ENCODE data around the gene ITPK1. TPM values are rescaled to one million over a fixed set of nuclear protein-coding genes. Genes with fewer than 3 reads are reported as not detected.

The ITPK1 gene
- total RNA-seq, 2 donors from 2014 or later = 53.8 to 85.0 TPM

DNA sequence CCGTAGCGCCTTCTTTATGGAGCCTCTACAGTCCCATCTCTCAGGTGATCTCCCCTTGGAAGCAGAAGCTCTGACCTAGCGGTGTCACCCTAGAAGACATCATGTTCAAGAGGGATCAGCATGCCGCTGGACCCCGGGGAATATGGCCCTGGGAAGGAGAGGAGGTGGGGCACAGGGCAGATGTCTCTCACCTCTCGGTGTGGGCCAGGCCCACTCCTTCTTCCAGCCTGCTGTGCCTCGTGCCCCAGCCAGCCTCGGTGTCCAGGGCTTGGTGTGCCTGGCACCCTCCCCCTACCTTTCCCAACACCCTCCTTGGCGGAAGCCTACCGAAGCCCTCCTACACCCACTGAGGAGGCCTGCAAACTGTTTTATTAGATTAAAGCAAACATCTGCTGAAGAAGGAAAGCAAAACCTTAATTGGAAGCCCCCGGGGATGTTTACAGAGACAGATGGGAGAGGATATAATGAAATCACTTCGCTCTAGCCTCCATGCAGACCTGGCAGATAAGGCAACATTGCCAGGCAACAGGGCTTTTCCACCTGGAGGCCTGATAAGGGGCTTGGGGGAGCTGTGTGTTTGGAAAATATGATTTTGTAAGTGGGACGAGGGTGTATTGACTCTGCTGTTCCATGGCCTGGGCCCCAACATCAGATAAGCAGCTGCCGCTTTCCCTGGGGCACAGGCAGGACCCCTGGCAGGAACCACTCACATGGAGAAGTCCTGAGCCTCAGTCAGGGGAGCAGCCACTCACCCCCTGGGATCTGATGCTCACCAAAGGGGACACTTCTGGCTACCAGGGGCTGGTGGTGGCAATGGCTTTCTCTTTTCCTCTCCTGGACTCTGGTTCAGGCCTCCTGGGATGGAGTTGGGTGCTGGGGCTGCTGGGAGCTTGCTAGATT, 198.4 kb downstream of the ITPK1 start:
- Histone ChIP-seq H3K36me3 (no peaks in the 10 kb centered on the region), H3K9me3 (no peaks in the 10 kb centered on the region), H3K4me1 (ENCODE audit: control insufficient read depth in 1 of 2, low read depth in 2 of 2) (no peaks in the 10 kb centered on the region), H3K27ac (no peak overlapping the region), H3K4me3 (no peak overlapping the region), H3K27me3 (replicated peaks; ENCODE audit: insufficient read depth) (no peaks in the 10 kb centered on the region)
- TF ChIP-seq, protein P1, sequence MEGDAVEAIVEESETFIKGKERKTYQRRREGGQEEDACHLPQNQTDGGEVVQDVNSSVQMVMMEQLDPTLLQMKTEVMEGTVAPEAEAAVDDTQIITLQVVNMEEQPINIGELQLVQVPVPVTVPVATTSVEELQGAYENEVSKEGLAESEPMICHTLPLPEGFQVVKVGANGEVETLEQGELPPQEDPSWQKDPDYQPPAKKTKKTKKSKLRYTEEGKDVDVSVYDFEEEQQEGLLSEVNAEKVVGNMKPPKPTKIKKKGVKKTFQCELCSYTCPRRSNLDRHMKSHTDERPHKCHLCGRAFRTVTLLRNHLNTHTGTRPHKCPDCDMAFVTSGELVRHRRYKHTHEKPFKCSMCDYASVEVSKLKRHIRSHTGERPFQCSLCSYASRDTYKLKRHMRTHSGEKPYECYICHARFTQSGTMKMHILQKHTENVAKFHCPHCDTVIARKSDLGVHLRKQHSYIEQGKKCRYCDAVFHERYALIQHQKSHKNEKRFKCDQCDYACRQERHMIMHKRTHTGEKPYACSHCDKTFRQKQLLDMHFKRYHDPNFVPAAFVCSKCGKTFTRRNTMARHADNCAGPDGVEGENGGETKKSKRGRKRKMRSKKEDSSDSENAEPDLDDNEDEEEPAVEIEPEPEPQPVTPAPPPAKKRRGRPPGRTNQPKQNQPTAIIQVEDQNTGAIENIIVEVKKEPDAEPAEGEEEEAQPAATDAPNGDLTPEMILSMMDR (IDR thresholded peaks at IDR 0.05) = no peak
- DNase-seq (ENCODE audit: low spot score) = no peak
- no peak for ATAC-seq (ENCODE audit: insufficient number of reproducible peaks, low FRiP score, low read depth)

DNA sequence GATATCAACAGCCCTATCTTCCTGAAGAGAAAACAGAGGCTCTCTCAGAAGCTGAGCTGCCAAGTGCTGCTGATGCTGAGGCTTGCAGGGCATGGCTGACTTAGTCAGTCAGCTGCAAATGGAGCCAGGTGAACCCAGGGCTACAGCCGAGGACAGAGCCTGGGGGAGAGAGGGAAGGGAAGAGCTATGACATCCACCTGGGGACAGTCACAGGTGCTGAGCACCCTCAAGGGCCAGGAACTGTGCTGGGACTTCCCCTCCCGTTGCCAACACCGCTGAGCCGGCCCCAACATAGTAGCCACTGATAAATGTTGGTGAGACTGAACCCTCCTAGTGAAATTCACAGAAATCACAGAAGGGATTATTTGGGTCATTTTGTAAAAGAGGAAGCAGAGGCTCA, 199.5 kb downstream of the ITPK1 start:
- H3K4me3 ChIP-seq = no peak overlapping the region
- no peak for DNase-seq (ENCODE audit: low spot score)
- no peaks in the 10 kb centered on the region for H3K9me3 ChIP-seq
- H3K27me3 ChIP-seq (replicated peaks; ENCODE audit: insufficient read depth) = no peaks in the 10 kb centered on the region
- no peaks in the 10 kb centered on the region for H3K4me1 ChIP-seq (ENCODE audit: control insufficient read depth in 1 of 2, low read depth in 2 of 2)
- TF ChIP-seq, protein P1 (IDR thresholded peaks at IDR 0.05) = no peak
- no peak for ATAC-seq (ENCODE audit: insufficient number of reproducible peaks, low FRiP score, low read depth)
- H3K27ac ChIP-seq = no peak overlapping the region
- no peaks in the 10 kb centered on the region for H3K36me3 ChIP-seq

DNA sequence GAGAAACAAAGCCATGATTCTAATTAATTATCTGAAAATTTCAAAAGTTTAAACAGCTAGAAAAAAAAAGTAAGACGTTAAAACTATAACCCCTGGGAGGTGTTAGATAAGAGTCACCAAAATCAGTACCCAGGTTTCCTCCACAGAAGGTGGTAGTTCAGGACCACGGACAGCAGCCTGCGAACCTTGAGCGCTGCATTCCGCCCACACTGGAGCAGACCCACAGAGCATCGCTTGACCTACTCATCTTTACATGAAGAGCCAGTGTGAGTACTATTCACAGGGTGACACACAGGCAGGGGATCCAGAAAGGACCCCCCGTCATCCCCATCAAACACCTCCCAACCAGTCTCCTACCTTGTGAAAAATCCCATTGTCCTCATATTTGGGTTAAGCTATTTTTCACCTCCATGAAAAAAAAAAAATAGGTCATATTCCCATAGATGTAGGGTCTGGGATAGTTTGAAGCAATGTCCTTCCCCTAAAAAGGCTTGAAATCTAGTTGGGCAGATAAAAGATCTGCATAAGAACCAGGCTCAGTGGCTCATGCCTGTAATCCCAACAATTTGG, 201.6 kb downstream of the ITPK1 start:
- Histone ChIP-seq H3K4me1 (ENCODE audit: control insufficient read depth in 1 of 2, low read depth in 2 of 2) (no peaks in the 10 kb centered on the region), H3K4me3 (no peak overlapping the region), H3K27me3 (replicated peaks; ENCODE audit: insufficient read depth) (no peaks in the 10 kb centered on the region), H3K9me3 (no peaks in the 10 kb centered on the region), H3K27ac (no peak overlapping the region), H3K36me3 (no peaks in the 10 kb centered on the region)
- ATAC-seq (ENCODE audit: insufficient number of reproducible peaks, low FRiP score, low read depth) = no peak
- TF ChIP-seq, protein P1 (IDR thresholded peaks at IDR 0.05) = no peak
- DNase-seq (ENCODE audit: low spot score) = no peak

DNA sequence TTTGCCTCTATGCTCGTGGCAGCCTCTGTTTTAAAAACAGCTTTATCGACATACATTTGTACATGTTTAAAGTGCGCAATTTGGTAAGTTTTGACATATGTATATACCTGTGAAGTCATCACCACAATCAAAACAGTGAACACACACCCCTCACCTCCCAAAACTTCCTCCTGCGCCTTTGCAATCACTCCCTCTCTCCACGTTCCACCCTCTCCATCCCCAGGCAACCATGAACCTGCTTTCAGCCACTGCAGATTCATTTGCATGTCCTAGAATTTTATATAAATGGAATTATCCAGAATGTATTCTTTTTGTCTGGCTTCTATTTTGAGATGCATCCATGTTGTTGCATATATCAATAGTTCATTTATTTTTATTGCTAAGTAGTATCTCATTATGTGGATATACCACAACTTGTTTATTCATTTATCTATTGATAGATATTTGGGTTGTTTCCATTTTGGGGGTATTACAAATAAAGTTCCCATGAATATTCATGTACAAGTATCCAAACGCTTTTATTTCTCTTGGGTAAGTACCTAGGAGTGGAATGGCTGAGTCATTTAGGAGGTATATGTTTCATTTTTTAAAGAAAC, 208.3 kb downstream of the ITPK1 start:
- H3K4me1 ChIP-seq (ENCODE audit: control insufficient read depth in 1 of 2, low read depth in 2 of 2) = no peaks in the 10 kb centered on the region
- H3K4me3 ChIP-seq = no peak overlapping the region
- no peaks in the 10 kb centered on the region for H3K36me3 ChIP-seq
- no peaks in the 10 kb centered on the region for H3K9me3 ChIP-seq
- ATAC-seq (ENCODE audit: insufficient number of reproducible peaks, low FRiP score, low read depth) = no peak
- TF ChIP-seq, protein P1 (IDR thresholded peaks at IDR 0.05) = no peak
- H3K27ac ChIP-seq = no peak overlapping the region
- H3K27me3 ChIP-seq (replicated peaks; ENCODE audit: insufficient read depth) = no peaks in the 10 kb centered on the region
- DNase-seq (ENCODE audit: low spot score) = no peak

DNA sequence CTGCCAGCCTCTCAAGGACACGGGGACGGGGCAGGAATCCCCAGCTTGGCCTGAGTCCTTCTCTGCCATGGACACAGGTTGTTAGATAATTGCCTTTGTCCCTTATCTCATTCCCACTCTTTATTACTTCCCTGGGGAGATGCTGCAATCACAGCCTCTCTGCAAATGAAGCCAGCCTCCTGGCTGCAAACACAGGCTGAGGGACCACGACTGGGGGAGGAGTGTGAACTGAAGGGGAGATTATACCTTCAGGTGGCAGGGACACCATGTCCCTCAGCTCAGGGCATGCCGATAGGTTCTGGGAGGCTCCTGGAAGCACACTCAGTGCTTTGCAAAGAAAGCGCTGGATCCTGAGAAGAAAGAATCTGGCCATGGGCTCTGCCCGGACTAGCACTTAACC, 208.9 kb downstream of the ITPK1 start:
- ATAC-seq (ENCODE audit: insufficient number of reproducible peaks, low FRiP score, low read depth) (no peak), DNase-seq (ENCODE audit: low spot score) (no peak)
- TF ChIP-seq, protein P1 (IDR thresholded peaks at IDR 0.05) = no peak
- H3K27me3 ChIP-seq (replicated peaks; ENCODE audit: insufficient read depth) = no peaks in the 10 kb centered on the region
- no peaks in the 10 kb centered on the region for H3K36me3 ChIP-seq
- no peak overlapping the region for H3K27ac ChIP-seq
- H3K9me3 ChIP-seq = no peaks in the 10 kb centered on the region
- H3K4me1 ChIP-seq (ENCODE audit: control insufficient read depth in 1 of 2, low read depth in 2 of 2) = no peaks in the 10 kb centered on the region
- H3K4me3 ChIP-seq = no peak overlapping the region
